ENCODE measurements around the gene TRAK2.
"Not testable (repeated sequence)": the region's sequence is repeated elsewhere in the genome, so short reads cannot be mapped to it uniquely, and the experiment has no call there.

- not testable (repeated sequence) for TF ChIP-seq CTCF (IDR thresholded peaks at IDR 0.05; ENCODE audit: control extremely low read depth in 1 of 3, insufficient read depth in 1 of 3, low read depth in 1 of 3, low read length in 3 of 3); SIN3A (conservative IDR thresholded peaks at IDR 0.05 in 1 of 2, IDR thresholded peaks at IDR 0.05 in 1 of 2; ENCODE audit: low read depth in 1 of 2, low read length in 2 of 2); BACH1 (IDR thresholded peaks at IDR 0.05; ENCODE audit: low read length); POLR2A (IDR thresholded peaks at IDR 0.05; ENCODE audit: control extremely low read depth in 1 of 2, low read depth in 2 of 2, low read length in 2 of 2); TCF12 (IDR thresholded peaks at IDR 0.05; ENCODE audit: low read depth, low read length); CHD1 (IDR thresholded peaks at IDR 0.05; ENCODE audit: low read depth, low read length); RXRA (IDR thresholded peaks at IDR 0.05; ENCODE audit: insufficient read depth, low read depth, low read length); EZH2 (IDR thresholded peaks at IDR 0.05; ENCODE audit: low read depth, low read length, severe bottlenecking); MAX (IDR thresholded peaks at IDR 0.05); USF2 (IDR thresholded peaks at IDR 0.05; ENCODE audit: low read length); CBX5 (IDR thresholded peaks at IDR 0.05; ENCODE audit: low read depth, low read length); YY1 (IDR thresholded peaks at IDR 0.05; ENCODE audit: low read depth, low read length); RFX5 (IDR thresholded peaks at IDR 0.05; ENCODE audit: borderline replicate concordance, low read depth, low read length)
Measured at GRCh38 chr2:201369318-201369717, 81.9 kb downstream of the TRAK2 start.

All from H1 (cell line).